Measurements from ENCODE around the gene CST11.

Gene CST11

GRCh38 chr20:23437126-23437899 is 15.4 kb downstream of the CST11 start:
- TF ChIP-seq CTCF (IDR thresholded peaks at IDR 0.05; ENCODE audit: insufficient read depth, low read length, poor library complexity, severe bottlenecking), result no peak
- no peak for DNase-seq (ENCODE audit: extremely low read depth, insufficient read length)
- no peak overlapping the region for H3K4me3 ChIP-seq (replicated peaks; ENCODE audit: low read depth, low read length)
- no peaks in the 10 kb centered on the region for H3K27me3 ChIP-seq (replicated peaks; ENCODE audit: control insufficient read depth, insufficient read depth, low read length)
- no peaks in the 10 kb centered on the region for H3K36me3 ChIP-seq (ENCODE audit: control insufficient read depth, insufficient read depth, low read length)

GRCh38 chr20:23436681-23437080 is 16.0 kb downstream of the CST11 start:
- Histone ChIP-seq H3K36me3 (ENCODE audit: control insufficient read depth, insufficient read depth, low read length) (no peaks in the 10 kb centered on the region), H3K27me3 (replicated peaks; ENCODE audit: control insufficient read depth, insufficient read depth, low read length) (no peaks in the 10 kb centered on the region), H3K4me3 (replicated peaks; ENCODE audit: low read depth, low read length) (no peak overlapping the region)
- no peak for DNase-seq (ENCODE audit: extremely low read depth, insufficient read length)
- no peak for TF ChIP-seq CTCF (IDR thresholded peaks at IDR 0.05; ENCODE audit: insufficient read depth, low read length, poor library complexity, severe bottlenecking)

GRCh38 chr20:23435626-23436539 is 16.8 kb downstream of the CST11 start:
- Histone ChIP-seq H3K36me3 (ENCODE audit: control insufficient read depth, insufficient read depth, low read length) (no peaks in the 10 kb centered on the region), H3K4me3 (replicated peaks; ENCODE audit: low read depth, low read length) (no peak overlapping the region), H3K27me3 (replicated peaks; ENCODE audit: control insufficient read depth, insufficient read depth, low read length) (no peaks in the 10 kb centered on the region)
- no peak for DNase-seq (ENCODE audit: extremely low read depth, insufficient read length)
- no peak for TF ChIP-seq CTCF (IDR thresholded peaks at IDR 0.05; ENCODE audit: insufficient read depth, low read length, poor library complexity, severe bottlenecking)

GRCh38 chr20:23434521-23435313 is 18.0 kb downstream of the CST11 start:
- H3K27me3 ChIP-seq (replicated peaks; ENCODE audit: control insufficient read depth, insufficient read depth, low read length), result no peaks in the 10 kb centered on the region
- H3K4me3 ChIP-seq (replicated peaks; ENCODE audit: low read depth, low read length), result no peak overlapping the region
- no peak for TF ChIP-seq CTCF (IDR thresholded peaks at IDR 0.05; ENCODE audit: insufficient read depth, low read length, poor library complexity, severe bottlenecking)
- no peaks in the 10 kb centered on the region for H3K36me3 ChIP-seq (ENCODE audit: control insufficient read depth, insufficient read depth, low read length)
- no peak for DNase-seq (ENCODE audit: extremely low read depth, insufficient read length)

- Histone ChIP-seq H3K4me3 (replicated peaks; ENCODE audit: low read depth, low read length) (no peak overlapping the region), H3K36me3 (ENCODE audit: control insufficient read depth, insufficient read depth, low read length) (no peaks in the 10 kb centered on the region), H3K27me3 (replicated peaks; ENCODE audit: control insufficient read depth, insufficient read depth, low read length) (no peaks in the 10 kb centered on the region)
- no peak for TF ChIP-seq CTCF (IDR thresholded peaks at IDR 0.05; ENCODE audit: insufficient read depth, low read length, poor library complexity, severe bottlenecking)
- DNase-seq (ENCODE audit: extremely low read depth, insufficient read length), result no peak
These were observed 19.0 kb downstream of the CST11 start for GRCh38 chr20:23433628-23434027.
